Liver (tissue), 9 donors: ENCODE results near the gene MAP4K2. TPM values are rescaled to one million over a fixed set of nuclear protein-coding genes. Genes with fewer than 3 reads are reported as not detected.

Experiments
- DNase-seq: peaks from one replicate; pipeline ENCODE4 v3.0.0-alpha.2; 2017; ENCODE audit warnings: low spot score
- H3K27ac ChIP-seq, 2 donors: one replicate each; pipeline ENCODE4 v1.7.0; 2013; ENCODE audit warnings: inconsistent platforms in 2 of 2, low read length in 2 of 2, control low read depth in 1 of 2, low read depth in 1 of 2, mild to moderate bottlenecking in 1 of 2
- H3K27me3 ChIP-seq, 4 donors: one replicate each; pipeline versions ENCODE4 v1.6.1 to v1.7.0; 2013; ENCODE audit warnings: low read length in 3 of 4, inconsistent platforms in 1 of 4, mild to moderate bottlenecking in 1 of 4, moderate library complexity in 1 of 4; ENCODE audit not compliant: control insufficient read depth in 4 of 4, insufficient read depth in 4 of 4
- H3K36me3 ChIP-seq, 4 donors: one replicate each; pipeline versions ENCODE4 v1.6.1 to v1.7.0; 2013; ENCODE audit warnings: low read length in 3 of 4, mild to moderate bottlenecking in 3 of 4, low read depth in 1 of 4, moderate library complexity in 1 of 4; ENCODE audit not compliant: control insufficient read depth in 4 of 4, insufficient read depth in 3 of 4
- H3K4me1 ChIP-seq, 4 donors: one replicate each; pipeline versions ENCODE4 v1.6.1 to v1.7.0; 2013; ENCODE audit warnings: low read length in 3 of 4, mild to moderate bottlenecking in 3 of 4, moderate library complexity in 1 of 4; ENCODE audit not compliant: control insufficient read depth in 4 of 4, insufficient read depth in 4 of 4
- H3K4me3 ChIP-seq, 3 donors: one replicate each; pipeline versions ENCODE4 v1.6.1 to v1.7.0; 2013; ENCODE audit warnings: low read length in 3 of 3, control low read depth in 1 of 3, low read depth in 1 of 3, mild to moderate bottlenecking in 1 of 3
- H3K9ac ChIP-seq, 2 donors: one replicate each; pipeline ENCODE4 v1.7.0; 2013; ENCODE audit warnings: low read length in 2 of 2, mild to moderate bottlenecking in 2 of 2, moderate library complexity in 2 of 2, control low read depth in 1 of 2, low read depth in 1 of 2
- H3K9me3 ChIP-seq, 4 donors: one replicate each; pipeline versions ENCODE4 v1.6.1 to v1.7.0; 2013; ENCODE audit warnings: low read length in 3 of 4; ENCODE audit not compliant: control insufficient read depth in 4 of 4
- EGR1 ChIP-seq, 2 donors: IDR thresholded peaks; 2 replicates each; pipeline ENCODE4 v1.6.1; 2016 to 2018; ENCODE audit warnings: antibody characterized with exemption in 2 of 2, low read depth in 2 of 2
- GABPA ChIP-seq, 2 donors: IDR thresholded peaks in 1 of 2; conservative IDR thresholded peaks in 1 of 2; 2 replicates each; pipeline ENCODE4 v1.6.1; 2016; ENCODE audit warnings: antibody characterized with exemption in 2 of 2, mild to moderate bottlenecking in 1 of 2, moderate library complexity in 1 of 2
- HNF4A ChIP-seq, 2 donors: conservative IDR thresholded peaks; 2 replicates each; pipeline ENCODE4 v1.6.1; 2016; ENCODE audit warnings: antibody characterized with exemption in 2 of 2, mild to moderate bottlenecking in 2 of 2
- HNF4G ChIP-seq: IDR thresholded peaks from 2 replicates; pipeline ENCODE4 v1.6.1; 2016; ENCODE audit warnings: antibody characterized with exemption
- JUND ChIP-seq, 2 donors: IDR thresholded peaks; 2 replicates each; pipeline ENCODE4 v1.6.1; 2016; ENCODE audit warnings: antibody characterized with exemption in 2 of 2
- MAX ChIP-seq: IDR thresholded peaks from 2 replicates; pipeline ENCODE4 v1.6.1; 2016; ENCODE audit warnings: antibody characterized with exemption
- NR2F2 ChIP-seq: IDR thresholded peaks from 2 replicates; pipeline ENCODE4 v1.6.1; 2016; ENCODE audit warnings: antibody characterized with exemption
- REST ChIP-seq: IDR thresholded peaks from 2 replicates; pipeline ENCODE4 v1.6.1; 2016; ENCODE audit warnings: antibody characterized with exemption, mild to moderate bottlenecking
- SP1 ChIP-seq: IDR thresholded peaks from 2 replicates; pipeline ENCODE4 v1.6.1; 2018; ENCODE audit warnings: antibody characterized with exemption, mild to moderate bottlenecking
- TAF1 ChIP-seq: conservative IDR thresholded peaks from 2 replicates; pipeline ENCODE4 v1.6.1; 2016; ENCODE audit warnings: antibody characterized with exemption, mild to moderate bottlenecking
- WGBS: extraction: QIAGEN DNeasy Blood & Tissue Kit; methylation state at CpG from one replicate; pipeline ENCODE4 v1.1.7; 2013; 5-methylcytosine and 5-hydroxymethylcytosine counted together
- polyA plus RNA-seq, 2 donors: library from polyadenylated mRNA; stranded (reverse) in 1 of 2; unstranded in 1 of 2; fragments of 200-250 nt in 1 of 2; fragments of >200 nt in 1 of 2; fragmentation: Nextera tagmentation in 1 of 2; extraction: Ambion mirVana in 1 of 2; gene quantifications; one replicate each; pipeline versions ENCODE4 v1.2.1 to v1.2.3, GENCODE V29; 2013 to 2015
- total RNA-seq, 2 donors: library from RNA; depleted of rRNA; stranded (reverse); fragments of >200 nt; gene quantifications; one replicate each; pipeline ENCODE4 v1.2.3, GENCODE V29; 2014
- TF ChIP-seq, protein P1 (sequence below): IDR thresholded peaks from 2 replicates; pipeline ENCODE4 v1.6.1; 2016; ENCODE audit warnings: antibody characterized with exemption
- donor health status: healthy.
- donor health status: healthy.
- donor health status: healthy.
- donor health status: healthy.
- donor health status: healthy.

Gene MAP4K2
- total and polyA plus RNA-seq, 4 donors, result 2.1 to 6.9 (median 3.5) TPM

DNA sequence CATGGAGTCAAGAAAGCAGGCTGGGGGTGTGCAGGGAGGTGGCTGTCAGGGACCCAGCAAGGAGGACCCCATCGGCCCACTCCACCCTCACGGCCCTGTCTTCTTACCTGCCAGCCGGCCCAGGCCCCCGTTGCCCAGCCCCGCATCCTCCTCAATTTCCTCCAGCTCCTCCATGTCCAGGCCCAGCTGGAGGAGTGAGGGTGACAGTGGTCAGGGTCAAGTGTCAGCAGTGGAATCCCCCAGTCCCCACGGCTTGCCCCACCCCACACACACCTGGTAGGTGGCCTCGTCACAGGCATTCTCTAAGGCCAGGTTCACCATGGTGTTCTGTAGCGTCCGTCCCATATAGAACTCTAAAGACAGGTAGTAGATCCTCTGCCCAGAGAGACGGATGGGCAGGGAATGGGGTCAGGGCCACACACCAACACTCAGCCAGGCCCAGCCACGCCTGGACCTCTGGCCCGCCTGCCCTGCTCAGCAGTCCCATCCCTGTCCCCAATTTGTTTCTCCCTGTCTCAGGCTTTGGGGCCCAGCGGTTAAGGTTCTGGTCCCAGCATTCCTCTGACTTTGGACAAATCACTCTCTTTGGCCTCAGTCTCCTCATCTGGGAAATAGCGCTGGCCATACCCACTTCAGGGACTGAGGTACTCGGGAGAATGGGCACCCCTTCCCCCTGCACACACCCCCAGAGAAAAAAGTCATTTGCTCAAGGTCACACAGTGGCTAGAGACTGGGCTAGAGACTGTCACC is 44.5 kb downstream of the MAP4K2 start:
- Histone ChIP-seq H3K9me3 (no peaks in the 10 kb centered on the region), H3K4me1 (peaks cover 0 to 3% (median 0%) of the 10 kb centered on the region in 4 donors), H3K27ac (no peak overlapping the region), H3K4me3 (no peak overlapping the region), H3K27me3 (no peaks in the 10 kb centered on the region), H3K9ac (no peak overlapping the region), H3K36me3 (peaks cover 2 to 9% (median 5%) of the 10 kb centered on the region in 4 donors)
- TF ChIP-seq, protein P1, sequence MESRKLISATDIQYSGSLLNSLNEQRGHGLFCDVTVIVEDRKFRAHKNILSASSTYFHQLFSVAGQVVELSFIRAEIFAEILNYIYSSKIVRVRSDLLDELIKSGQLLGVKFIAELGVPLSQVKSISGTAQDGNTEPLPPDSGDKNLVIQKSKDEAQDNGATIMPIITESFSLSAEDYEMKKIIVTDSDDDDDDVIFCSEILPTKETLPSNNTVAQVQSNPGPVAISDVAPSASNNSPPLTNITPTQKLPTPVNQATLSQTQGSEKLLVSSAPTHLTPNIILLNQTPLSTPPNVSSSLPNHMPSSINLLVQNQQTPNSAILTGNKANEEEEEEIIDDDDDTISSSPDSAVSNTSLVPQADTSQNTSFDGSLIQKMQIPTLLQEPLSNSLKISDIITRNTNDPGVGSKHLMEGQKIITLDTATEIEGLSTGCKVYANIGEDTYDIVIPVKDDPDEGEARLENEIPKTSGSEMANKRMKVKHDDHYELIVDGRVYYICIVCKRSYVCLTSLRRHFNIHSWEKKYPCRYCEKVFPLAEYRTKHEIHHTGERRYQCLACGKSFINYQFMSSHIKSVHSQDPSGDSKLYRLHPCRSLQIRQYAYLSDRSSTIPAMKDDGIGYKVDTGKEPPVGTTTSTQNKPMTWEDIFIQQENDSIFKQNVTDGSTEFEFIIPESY, result no peak
- TF ChIP-seq REST, result no peak
- TF ChIP-seq GABPA (IDR thresholded peaks at IDR 0.05 in 1 of 2, conservative IDR thresholded peaks at IDR 0.05 in 1 of 2), result no peak
- no peak for TF ChIP-seq JUND (IDR thresholded peaks at IDR 0.05)
- no peak for TF ChIP-seq TAF1
- TF ChIP-seq EGR1 (IDR thresholded peaks at IDR 0.05; ENCODE audit: low read depth in 2 of 2), result no peak
- TF ChIP-seq NR2F2, result no peak
- no peak for TF ChIP-seq HNF4A (conservative IDR thresholded peaks at IDR 0.05)
- TF ChIP-seq MAX, result no peak
- no peak for TF ChIP-seq SP1
- TF ChIP-seq HNF4G, result no peak
- no peak for DNase-seq
- 93% methylated on average over 15 of the region's 15 CpGs for WGBS

DNA sequence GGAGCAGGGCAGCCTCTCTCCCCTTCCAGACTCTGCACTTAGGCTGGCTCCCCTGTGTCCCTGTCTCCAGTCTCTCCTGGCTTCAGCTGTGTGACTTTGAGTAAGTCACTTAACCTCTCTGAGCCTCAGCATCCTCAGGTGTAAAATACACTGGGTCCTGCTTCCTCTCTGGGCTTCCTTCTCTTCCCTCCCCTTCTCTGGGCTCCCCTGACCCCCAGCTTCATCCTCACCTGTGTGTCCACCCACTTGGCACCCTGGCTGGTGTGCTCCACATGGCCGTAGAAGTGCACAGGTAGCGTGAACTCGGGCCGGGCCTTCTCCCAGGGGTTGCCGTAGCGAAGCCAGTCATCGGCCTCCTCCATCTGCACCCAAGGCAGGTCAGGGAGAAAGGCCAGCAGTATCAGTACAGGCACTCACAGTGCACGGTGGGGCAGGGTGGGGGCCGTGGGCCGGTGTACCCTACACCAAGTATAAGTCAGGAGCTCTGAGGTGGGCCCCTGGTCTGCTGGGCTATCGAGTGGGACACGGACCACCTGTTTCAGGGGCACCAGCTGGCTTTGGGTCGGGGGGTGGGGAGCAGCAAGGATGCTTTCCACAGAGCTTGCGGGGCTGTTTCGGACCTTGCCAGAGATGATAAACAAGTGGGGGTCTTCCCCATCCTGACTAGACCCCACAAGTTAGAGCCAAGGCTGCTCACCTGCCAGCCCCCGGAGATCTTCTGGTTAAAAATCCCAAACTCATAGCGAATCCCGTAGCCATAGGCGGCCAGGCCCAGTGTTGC is 45.3 kb downstream of the MAP4K2 start:
- H3K27me3 ChIP-seq, result no peaks in the 10 kb centered on the region
- no peak overlapping the region for H3K4me3 ChIP-seq
- no peak overlapping the region for H3K9ac ChIP-seq
- DNase-seq, result no peak
- no peak for TF ChIP-seq GABPA (IDR thresholded peaks at IDR 0.05 in 1 of 2, conservative IDR thresholded peaks at IDR 0.05 in 1 of 2)
- no peak for TF ChIP-seq SP1
- no peak for TF ChIP-seq JUND (IDR thresholded peaks at IDR 0.05)
- no peak for TF ChIP-seq HNF4G
- H3K27ac ChIP-seq, result no peak overlapping the region
- 88% methylated on average over 19 of the region's 19 CpGs for WGBS
- H3K36me3 ChIP-seq, result peaks cover 0 to 6% (median 3%) of the 10 kb centered on the region in 4 donors
- no peaks in the 10 kb centered on the region for H3K4me1 ChIP-seq
- no peaks in the 10 kb centered on the region for H3K9me3 ChIP-seq
